Activated CD4-positive, alpha-beta T cell treated with anti-CD3 and anti-CD28 coated beads, Interleukin-2, amount 50 U/mL, for 1 hour (primary cell): ENCODE data around the gene POLA1.
A peak's percentile ranks its signal among the peaks of the same experiment; 100 is the strongest.

ENCODE experiments used
- DNase-seq: peaks from one replicate; pipeline ENCODE4 v3.0.0-alpha.2; 2020

POLA1 gene

GRCh38 chrX:25011589-25012432, 318.1 kb downstream of the POLA1 start:
- DNase-seq, result no peak

GRCh38 chrX:25012433-25012735, 318.7 kb downstream of the POLA1 start:
- no peak for DNase-seq

GRCh38 chrX:25012793-25013631, 319.3 kb downstream of the POLA1 start:
- DNase-seq, result no peak

- DNase-seq, result no peak
Observed at GRCh38 chrX:25013632-25014365, 320.1 kb downstream of the POLA1 start.

- DNase-seq, result no peak
Observed at GRCh38 chrX:25014366-25014838, 320.7 kb downstream of the POLA1 start.

GRCh38 chrX:25015486-25016360, 322.0 kb downstream of the POLA1 start, which contains the start of gene ARX:
Gene ARX (minus strand): TSS chrX:25015965. CDS start chrX:25015737, 228 bp downstream.
- DNase-seq, result no peak

GRCh38 chrX:25016361-25016671, 322.6 kb downstream of the POLA1 start:
- DNase-seq, result no peak

- DNase-seq, result no peak
Observed at GRCh38 chrX:25016938-25017598, 323.4 kb downstream of the POLA1 start.

GRCh38 chrX:25017667-25018247, 324.0 kb downstream of the POLA1 start:
- DNase-seq, result no peak

GRCh38 chrX:25018682-25019081, 325.0 kb downstream of the POLA1 start:
- no peak for DNase-seq

GRCh38 chrX:25019707-25020390, 326.1 kb downstream of the POLA1 start:
- no peak for DNase-seq

- no peak for DNase-seq
Observed at GRCh38 chrX:25020391-25020904, 326.7 kb downstream of the POLA1 start.

- peak; percentile 8 for DNase-seq
Observed at GRCh38 chrX:25020905-25021449, 327.3 kb downstream of the POLA1 start.

GRCh38 chrX:25022499-25023325, 329.0 kb downstream of the POLA1 start:
- DNase-seq, result no peak

- no peak for DNase-seq
Observed at GRCh38 chrX:25023908-25024307, 330.2 kb downstream of the POLA1 start.

- no peak for DNase-seq
Observed at GRCh38 chrX:25025615-25026014, 331.9 kb downstream of the POLA1 start.

- DNase-seq, result no peak
Observed at GRCh38 chrX:25026576-25026975, 332.9 kb downstream of the POLA1 start.

- DNase-seq, result no peak
Observed at GRCh38 chrX:25028726-25029125, 335.0 kb downstream of the POLA1 start.

GRCh38 chrX:25029288-25029825, 335.6 kb downstream of the POLA1 start:
- no peak for DNase-seq
